Renal cortical epithelial cell (primary cell): ENCODE data around the gene CRACDL. TPM values are rescaled to one million over a fixed set of nuclear protein-coding genes. Genes with fewer than 3 reads are reported as not detected.
A peak's percentile ranks its signal among the peaks of the same experiment; 100 is the strongest.

ENCODE experiments used
- DNase-seq: peaks from one replicate; pipeline ENCODE4 v3.0.0-alpha.2; 2011; ENCODE audit warnings: low read depth
- total RNA-seq: library from RNA; depleted of rRNA; stranded (reverse); fragments of >200 nt; gene quantifications from 2 replicates; pipeline ENCODE4 v1.2.3, GENCODE V29; 2014

Gene CRACDL
- total RNA-seq, result 3.0 and 6.3 TPM in 2 replicates

- DNase-seq, result no peak
Observed at GRCh38 chr2:98935777-98936352, at the start of gene CRACDL. Gene CRACDL (minus strand): TSS chr2:98936225. CDS start chr2:98846800, 89,425 bp downstream.

- no peak for DNase-seq
Observed at GRCh38 chr2:98975611-98976010, 39.6 kb upstream of the CRACDL start.

GRCh38 chr2:98972582-98973167 is 36.6 kb upstream of the CRACDL start:
- DNase-seq, result no peak

- DNase-seq, result no peak
Observed at GRCh38 chr2:98959810-98960507, 23.9 kb upstream of the CRACDL start.

- DNase-seq, result no peak
Observed at GRCh38 chr2:98952966-98953365, 16.9 kb upstream of the CRACDL start.

- peak; percentile 70 for DNase-seq
Observed at GRCh38 chr2:98948956-98949739, 13.1 kb upstream of the CRACDL start.

GRCh38 chr2:98947554-98947953 is 11.5 kb upstream of the CRACDL start:
- no peak for DNase-seq

- no peak for DNase-seq
Observed at GRCh38 chr2:98946855-98947254, 10.8 kb upstream of the CRACDL start.

GRCh38 chr2:98944775-98945174 is 8.8 kb upstream of the CRACDL start:
- peak; percentile 78 for DNase-seq

GRCh38 chr2:98940102-98940501 is 4.1 kb upstream of the CRACDL start:
- peak; percentile 90 for DNase-seq

- peak; percentile 51 for DNase-seq
Observed at GRCh38 chr2:98937906-98938305, 1.9 kb upstream of the CRACDL start.

GRCh38 chr2:98936353-98937351 is 627 bp upstream of the CRACDL start:
- peak; percentile 74 for DNase-seq

- peak; percentile 40 for DNase-seq
Observed at GRCh38 chr2:98935111-98935770, 784 bp downstream of the CRACDL start.

GRCh38 chr2:98932778-98933343 is 3.2 kb downstream of the CRACDL start:
- DNase-seq, result no peak

- no peak for DNase-seq
Observed at GRCh38 chr2:98932164-98932563, 3.9 kb downstream of the CRACDL start.

GRCh38 chr2:98931596-98931995 is 4.4 kb downstream of the CRACDL start:
- DNase-seq, result no peak

- DNase-seq, result no peak
Observed at GRCh38 chr2:98929920-98930319, 6.1 kb downstream of the CRACDL start.

GRCh38 chr2:98928242-98928641 is 7.8 kb downstream of the CRACDL start:
- no peak for DNase-seq

GRCh38 chr2:98927027-98927426 is 9.0 kb downstream of the CRACDL start:
- DNase-seq, result no peak

GRCh38 chr2:98926601-98927000 is 9.4 kb downstream of the CRACDL start:
- peak; percentile 86 for DNase-seq
